CMK (cell line): ENCODE measurements around the gene BFSP1.

Experiments
- DNase-seq: peaks from one replicate; pipeline ENCODE4 v3.0.0-alpha.2; 2010; ENCODE audit warnings: low read depth

Gene BFSP1

DNA sequence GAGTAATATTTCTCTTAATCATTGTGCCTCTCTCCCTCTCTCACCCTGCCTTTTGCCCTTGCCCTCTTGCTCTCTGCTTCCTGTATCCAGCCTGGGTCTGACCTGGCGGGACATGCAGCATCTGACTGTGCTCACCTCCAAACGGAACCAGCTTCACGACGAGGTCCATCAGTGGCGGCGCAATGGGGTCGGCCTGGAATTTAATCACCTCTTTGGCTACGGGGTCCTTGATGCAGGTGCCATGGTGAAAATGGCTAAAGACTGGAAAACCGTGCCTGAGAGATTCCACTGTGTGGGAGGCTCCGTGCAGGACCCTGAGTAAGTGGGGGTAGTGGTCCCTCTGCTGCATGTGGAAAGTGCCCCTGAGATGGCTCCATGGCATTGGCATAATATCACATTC lies 65.9 kb downstream of the BFSP1 start:
- no peak for DNase-seq

DNA sequence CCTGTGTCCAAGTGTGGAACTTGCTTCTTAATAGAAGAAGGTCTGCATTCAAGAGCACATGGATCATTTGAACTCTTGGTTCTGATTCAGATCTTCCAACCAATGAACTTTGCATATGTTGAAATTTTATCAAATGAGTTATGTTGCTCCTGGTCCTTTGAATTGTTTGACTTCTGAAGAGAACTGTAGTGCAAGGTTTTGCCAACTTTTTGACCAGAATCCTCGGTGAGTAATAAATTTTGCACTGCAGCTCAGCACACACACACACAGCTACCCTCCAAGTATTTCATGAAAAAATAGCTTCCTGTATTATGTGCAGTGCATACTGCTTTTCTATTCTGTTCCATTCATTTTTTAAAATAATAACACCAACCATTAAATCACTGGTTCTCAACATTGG lies 67.5 kb downstream of the BFSP1 start:
- no peak for DNase-seq

DNA sequence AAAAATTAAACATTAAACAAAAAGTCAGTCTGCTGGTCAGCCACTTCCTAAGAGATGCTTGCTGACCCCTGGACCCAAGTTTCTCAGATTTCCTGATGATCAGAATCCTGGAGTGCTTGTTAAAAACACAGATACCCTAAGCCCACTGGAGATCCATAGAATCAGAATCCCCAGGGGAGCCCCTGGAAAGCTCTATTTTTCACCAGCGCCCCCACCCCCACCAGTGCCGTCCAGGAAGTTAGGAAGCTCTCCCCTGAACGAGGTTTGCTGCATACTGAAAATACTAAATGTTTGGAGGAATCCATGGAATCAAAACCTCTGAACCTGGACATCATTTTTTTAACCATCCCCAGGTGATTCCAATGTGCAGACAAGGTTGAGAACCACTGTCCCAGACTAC lies 69.2 kb downstream of the BFSP1 start:
- DNase-seq = no peak

DNA sequence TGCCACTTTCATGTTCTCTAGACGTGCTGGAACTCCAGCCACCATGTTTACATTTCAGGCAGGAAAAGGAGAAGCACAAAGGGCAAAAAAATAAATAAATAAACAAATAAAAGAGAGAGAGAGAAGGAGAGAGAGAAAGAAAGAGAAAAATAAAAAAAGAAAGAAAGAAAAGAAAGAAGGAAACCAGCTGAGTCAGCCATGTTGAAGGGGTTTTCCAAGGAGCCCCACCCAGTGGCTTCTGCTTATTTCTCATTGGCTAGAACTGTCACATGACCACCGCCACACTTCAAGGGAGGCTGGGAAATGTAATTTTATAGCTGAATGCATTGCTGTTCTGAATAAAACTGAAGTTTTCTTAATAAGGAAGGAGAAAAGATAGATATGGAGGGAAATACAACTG lies 71.1 kb downstream of the BFSP1 start:
- no peak for DNase-seq

DNA sequence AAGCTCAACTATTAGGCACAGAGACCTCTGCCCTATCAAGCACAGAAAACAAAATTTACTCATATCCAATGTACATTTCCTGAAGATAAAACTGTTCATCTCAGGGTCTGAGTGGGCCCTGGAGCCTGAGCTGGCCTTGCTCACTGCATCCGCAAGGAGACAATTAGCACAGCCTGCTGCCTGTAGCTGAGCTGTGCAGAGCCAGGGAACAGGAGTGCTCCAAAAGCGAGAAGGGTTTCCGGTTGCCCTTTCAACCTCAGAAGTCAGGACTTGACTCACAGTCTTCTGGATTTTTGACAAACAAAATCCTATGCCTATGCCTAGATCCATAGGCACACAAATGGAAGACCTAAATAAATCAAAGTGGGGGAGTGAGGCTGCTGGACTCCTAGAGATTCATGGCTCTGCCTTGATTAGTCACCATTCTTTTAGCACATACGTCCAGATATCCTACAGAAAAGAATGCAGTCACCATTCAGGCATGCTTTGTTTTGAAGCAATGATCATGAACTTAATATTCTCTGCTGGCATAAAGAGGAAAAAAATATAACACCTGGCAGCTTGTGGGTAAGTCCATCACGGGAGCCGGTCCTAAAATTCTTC lies 73.5 kb downstream of the BFSP1 start:
- DNase-seq = no peak

DNA sequence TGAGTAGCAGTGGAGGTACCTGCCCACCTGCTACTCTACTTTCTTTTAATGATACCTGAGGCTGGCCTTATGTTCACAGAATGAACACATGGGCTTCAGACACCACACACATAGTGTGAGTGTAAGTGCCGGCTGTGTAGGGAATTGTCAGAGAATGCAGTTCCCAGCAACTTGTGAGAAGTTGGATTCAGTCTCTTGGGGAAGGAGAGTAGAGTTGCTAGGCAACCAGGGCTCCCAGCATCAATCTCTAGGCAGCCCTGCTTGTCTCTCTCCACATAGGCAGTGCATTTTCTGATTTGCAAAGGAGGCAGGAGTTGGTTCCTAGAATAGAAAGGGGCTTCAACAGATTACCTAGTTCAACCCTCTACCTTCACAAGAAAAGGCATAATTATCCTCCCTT lies 74.1 kb downstream of the BFSP1 start:
- no peak for DNase-seq

DNA sequence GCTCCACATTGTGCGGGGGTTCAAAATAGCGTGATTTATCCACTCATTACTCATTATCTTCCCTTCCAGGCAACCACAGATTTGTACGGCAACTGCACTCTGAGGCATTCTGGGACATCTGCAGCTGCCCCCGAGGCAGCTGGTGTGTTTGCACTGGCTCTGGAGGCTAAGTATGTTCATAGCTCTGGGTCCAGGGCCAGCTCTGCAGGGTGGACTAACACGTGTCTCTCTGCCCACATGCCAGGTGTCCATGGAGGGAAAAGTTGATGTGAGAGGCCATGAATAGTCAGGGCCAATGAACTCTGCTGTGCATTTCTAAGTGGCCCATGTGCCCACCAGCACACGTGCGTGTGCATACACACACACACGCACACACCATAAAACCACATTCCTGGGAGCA lies 74.9 kb downstream of the BFSP1 start:
- DNase-seq = no peak

DNA sequence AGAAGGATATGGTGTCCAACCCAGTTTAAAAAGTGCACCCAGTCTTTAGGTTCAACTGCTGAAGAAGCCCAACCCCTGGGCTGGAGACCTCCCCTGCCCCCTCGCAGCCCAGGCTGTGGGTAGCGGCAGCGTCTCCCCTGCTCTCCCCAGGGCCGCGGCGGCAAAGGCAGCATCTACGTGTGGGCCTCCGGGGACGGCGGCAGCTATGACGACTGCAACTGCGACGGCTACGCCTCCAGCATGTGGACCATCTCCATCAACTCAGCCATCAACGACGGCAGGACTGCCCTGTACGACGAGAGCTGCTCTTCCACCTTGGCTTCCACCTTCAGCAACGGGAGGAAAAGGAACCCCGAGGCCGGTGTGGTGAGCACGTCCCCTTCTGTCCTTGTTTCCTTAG lies 77.6 kb downstream of the BFSP1 start:
- DNase-seq = no peak

DNA sequence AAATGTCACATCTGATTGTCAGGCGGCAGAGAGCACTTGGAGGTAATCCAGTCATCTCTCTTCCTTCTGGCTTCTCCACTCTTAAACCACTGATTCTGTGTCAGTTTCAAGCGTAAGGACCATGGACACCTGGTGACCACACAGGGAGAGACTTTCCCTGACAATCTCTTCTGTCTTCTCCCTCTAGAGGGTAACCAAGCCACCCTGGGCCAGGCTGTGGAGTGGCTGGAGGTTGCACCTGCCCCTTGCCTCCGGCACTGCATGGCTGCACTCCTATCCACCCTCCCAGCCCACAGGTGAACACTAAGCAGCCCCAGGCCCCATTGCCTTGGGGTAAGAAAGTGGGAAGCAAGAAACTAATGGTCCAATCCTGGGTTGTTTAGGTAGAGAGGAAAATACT lies 78.7 kb downstream of the BFSP1 start:
- no peak for DNase-seq

DNA sequence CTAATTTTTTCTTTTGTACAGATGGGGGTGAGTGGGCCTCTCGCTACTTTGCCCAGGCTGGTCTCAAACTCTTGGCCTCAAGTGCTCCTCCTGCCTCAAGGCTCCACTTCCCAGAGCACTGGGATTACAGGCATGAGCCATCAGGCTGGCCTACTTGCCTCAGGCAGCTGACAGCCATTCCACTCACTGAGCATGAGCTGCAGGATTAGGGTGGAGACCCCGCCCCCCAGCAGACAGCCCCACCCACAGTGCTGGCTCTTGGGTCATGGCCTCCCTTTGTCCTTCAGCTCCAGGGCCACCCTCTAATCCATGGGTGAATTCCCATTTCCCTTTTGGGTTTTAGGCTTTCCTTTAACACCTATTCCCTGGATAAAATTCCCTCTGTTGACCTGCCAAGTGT lies 82.1 kb downstream of the BFSP1 start:
- DNase-seq = no peak

DNA sequence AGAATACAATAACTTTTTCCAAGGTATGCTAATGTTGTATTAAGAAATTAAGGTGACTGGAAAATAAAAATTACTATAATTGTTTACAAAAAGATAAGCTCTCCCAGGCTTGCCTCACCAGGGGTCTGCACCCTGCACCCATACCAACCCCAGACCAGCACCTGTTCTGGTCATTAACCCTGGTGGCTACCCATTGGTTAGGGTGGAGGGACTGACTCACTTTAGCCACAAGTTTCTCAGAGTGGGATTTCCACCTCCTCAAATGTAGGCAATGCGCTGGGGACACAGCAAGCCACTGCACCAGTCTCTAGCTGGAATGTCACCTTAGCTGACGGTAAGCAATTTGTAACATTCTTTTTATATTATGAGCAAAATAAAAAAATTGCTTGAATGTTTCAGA lies 83.1 kb downstream of the BFSP1 start:
- no peak for DNase-seq

DNA sequence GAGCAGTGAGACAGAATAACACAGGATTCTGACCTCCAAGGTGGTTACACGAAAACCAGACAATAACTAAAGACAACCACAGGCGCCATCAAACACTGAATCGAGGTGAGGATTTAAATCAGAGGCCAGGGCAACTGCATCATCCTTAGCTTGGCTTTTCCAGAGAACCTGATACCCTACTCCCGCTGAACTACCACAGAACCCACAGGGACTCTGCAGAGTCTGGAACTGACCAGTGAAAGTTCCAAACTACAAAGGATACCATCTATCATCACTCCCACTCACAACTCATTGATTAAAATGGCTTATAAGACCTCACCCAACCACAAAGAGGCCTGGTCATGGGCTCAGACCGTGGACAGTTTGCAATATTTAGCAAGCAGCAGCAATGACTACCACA lies 85.0 kb downstream of the BFSP1 start:
- DNase-seq = no peak

DNA sequence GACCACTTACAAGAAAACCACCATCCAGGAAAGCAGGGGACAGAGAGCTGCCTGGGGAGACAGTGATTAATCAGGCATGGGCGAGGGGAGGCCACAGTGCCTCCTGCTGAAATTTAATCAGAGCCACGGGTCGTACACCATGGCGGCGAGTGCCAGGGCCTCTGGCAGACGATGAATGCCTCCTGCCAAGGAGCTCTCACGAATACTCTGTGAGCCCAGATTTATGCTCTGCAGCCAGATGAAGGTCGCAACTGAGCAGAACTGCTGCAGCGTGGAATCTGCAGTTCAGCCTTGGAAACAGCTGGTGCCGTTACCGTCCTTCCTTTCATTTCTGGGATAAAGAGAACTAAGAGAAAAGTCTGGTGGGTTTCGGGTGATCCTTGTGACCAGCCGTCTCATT lies 85.6 kb downstream of the BFSP1 start:
- no peak for DNase-seq

DNA sequence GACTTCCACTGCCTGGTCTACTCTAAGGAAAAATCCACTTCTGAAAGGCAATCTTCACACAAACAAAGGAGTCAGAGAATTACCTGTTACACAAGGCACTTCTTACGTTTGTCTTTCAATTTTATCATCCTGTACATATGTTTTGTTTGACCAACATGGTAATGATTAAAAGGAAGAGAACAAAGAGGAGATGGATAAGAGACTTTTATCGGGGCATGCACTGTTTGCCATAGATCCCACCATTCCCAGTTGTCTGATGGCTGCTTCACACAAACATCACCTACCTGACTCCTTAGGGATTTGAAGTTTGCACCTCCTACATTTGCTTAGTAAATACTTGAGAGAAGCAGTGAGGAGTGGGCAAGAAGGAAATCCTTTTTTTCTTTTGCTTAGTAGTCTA lies 87.1 kb downstream of the BFSP1 start:
- no peak for DNase-seq
